NB4 (cell line): ENCODE data around the gene GALNT2.

ENCODE experiments used
- DNase-seq: peaks from one replicate; pipeline ENCODE4 v3.0.0; 2010; ENCODE audit warnings: low read depth
- H3K4me3 ChIP-seq: one replicate; pipeline ENCODE4 v1.5.1; 2011; ENCODE audit warnings: mild to moderate bottlenecking, low read depth, low read length, moderate library complexity
- MYC ChIP-seq: IDR thresholded peaks from 2 replicates; pipeline ENCODE4 v1.6.1; 2011; ENCODE audit warnings: low read depth, low read length
- POLR2A ChIP-seq: IDR thresholded peaks from 2 replicates; pipeline ENCODE4 v1.6.1; 2011; ENCODE audit warnings: mild to moderate bottlenecking; ENCODE audit not compliant: insufficient read length; ENCODE audit errors: extremely low read depth
- TF ChIP-seq, protein P1 (sequence below): IDR thresholded peaks from 2 replicates; pipeline ENCODE4 v1.6.1; 2011; ENCODE audit warnings: low read depth, low read length
- TF ChIP-seq, protein P2 (sequence below): IDR thresholded peaks from one replicate; pipeline ENCODE4 v1.5.1; 2012; ENCODE audit warnings: low read depth, low read length

GALNT2 gene

DNA sequence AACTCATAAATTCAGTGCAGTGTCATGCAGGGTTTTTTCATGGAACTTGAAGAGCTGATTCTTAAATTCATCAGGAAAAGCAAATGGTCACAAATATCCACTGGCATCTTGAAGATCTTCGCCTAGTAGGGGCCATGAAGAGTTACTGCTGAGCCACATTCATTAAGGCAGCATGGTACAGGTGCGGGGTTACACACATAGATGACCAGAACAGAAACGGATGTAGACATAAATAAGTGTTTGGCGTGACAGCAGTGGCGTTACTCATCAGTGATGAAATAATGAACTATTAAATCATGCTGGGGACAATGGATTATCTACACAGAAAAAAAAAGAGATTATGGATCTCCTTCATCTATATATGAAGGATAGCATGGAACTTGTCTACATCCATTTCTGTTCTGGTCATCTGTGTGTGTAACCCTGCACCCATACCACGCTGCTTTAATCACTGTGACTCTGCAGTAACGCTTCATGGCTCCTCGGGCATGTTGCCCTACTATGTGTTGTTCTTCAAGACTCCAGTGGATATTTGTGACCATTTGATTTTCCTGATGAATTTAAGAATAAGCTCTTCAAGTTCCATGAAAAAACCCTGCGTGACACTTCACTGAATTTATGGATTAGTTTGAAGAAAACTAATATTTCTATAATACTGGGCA is 161.3 kb downstream of the GALNT2 start:
- DNase-seq: no peak

DNA sequence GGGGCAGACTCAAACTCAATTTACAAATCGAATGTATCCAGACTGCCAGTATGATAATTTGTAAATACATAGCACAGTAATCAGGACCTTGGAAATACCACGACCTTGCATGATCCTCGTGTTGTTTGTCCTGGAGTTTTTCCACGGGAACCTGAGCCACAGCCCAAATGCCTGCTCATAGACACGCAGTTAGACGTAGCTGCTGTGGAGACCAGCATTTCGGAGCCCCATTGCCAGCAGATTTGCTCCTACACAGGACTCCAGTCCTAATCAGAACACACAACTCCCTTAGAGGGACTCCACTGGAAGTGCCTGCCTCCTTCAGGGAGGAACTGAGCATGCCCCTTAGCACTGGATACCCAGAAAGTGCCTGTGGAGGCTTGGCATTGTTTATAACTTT is 163.2 kb downstream of the GALNT2 start:
- H3K4me3 ChIP-seq: no peak overlapping the region
- TF ChIP-seq, protein P1, sequence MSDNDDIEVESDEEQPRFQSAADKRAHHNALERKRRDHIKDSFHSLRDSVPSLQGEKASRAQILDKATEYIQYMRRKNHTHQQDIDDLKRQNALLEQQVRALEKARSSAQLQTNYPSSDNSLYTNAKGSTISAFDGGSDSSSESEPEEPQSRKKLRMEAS: no peak
- TF ChIP-seq, protein P2, sequence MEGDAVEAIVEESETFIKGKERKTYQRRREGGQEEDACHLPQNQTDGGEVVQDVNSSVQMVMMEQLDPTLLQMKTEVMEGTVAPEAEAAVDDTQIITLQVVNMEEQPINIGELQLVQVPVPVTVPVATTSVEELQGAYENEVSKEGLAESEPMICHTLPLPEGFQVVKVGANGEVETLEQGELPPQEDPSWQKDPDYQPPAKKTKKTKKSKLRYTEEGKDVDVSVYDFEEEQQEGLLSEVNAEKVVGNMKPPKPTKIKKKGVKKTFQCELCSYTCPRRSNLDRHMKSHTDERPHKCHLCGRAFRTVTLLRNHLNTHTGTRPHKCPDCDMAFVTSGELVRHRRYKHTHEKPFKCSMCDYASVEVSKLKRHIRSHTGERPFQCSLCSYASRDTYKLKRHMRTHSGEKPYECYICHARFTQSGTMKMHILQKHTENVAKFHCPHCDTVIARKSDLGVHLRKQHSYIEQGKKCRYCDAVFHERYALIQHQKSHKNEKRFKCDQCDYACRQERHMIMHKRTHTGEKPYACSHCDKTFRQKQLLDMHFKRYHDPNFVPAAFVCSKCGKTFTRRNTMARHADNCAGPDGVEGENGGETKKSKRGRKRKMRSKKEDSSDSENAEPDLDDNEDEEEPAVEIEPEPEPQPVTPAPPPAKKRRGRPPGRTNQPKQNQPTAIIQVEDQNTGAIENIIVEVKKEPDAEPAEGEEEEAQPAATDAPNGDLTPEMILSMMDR: no peak
- no peak for TF ChIP-seq POLR2A
- TF ChIP-seq MYC: no peak
- DNase-seq: no peak

More for the DNA sequence above, 161.3 kb downstream of the GALNT2 start:
- TF ChIP-seq, protein P2: no peak
- TF ChIP-seq MYC: no peak
- no peak for TF ChIP-seq POLR2A
- TF ChIP-seq, protein P1: no peak
- H3K4me3 ChIP-seq: no peak overlapping the region

DNA sequence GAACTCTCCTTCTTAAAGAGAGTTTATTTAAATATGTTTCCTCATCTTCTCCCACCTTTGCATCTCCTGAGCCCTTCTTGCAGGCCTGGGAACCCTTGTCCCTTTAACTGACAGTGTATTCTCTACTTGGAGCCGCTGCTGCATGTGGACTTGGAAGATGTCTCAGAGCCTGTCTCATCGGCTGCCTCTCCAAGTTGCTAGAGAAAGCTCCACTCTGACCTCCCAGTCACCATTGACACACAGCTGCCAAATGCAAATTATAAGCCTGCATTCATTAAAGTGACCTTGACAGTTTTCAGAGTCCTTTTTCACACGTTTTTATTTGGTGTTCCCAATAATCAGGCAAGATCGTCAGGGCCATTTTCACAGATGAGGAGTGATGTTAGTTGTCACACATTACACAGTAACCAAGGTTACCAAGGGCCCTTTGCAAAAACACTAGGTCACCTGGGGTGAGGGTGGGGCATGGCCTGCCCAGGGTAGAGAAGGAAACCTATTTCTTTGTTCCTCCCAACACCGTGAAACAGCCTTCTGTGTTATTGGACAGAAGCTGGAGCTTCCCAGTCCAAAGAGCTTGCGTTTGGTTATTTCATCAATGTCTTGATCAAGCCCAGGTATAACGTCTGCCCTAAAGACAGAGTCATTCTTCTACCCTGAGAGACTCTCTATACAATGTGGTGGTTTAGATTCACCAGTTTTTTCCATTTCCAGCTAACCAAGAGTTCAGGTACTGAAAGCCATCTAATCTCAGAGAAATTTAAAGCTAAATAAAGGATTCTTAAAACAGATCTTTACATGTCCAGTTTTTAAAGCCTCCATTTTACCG is 164.1 kb downstream of the GALNT2 start:
- TF ChIP-seq MYC (no peak), POLR2A (no peak)
- TF ChIP-seq, protein P2: no peak
- TF ChIP-seq, protein P1: no peak
- no peak overlapping the region for H3K4me3 ChIP-seq
- DNase-seq: no peak

DNA sequence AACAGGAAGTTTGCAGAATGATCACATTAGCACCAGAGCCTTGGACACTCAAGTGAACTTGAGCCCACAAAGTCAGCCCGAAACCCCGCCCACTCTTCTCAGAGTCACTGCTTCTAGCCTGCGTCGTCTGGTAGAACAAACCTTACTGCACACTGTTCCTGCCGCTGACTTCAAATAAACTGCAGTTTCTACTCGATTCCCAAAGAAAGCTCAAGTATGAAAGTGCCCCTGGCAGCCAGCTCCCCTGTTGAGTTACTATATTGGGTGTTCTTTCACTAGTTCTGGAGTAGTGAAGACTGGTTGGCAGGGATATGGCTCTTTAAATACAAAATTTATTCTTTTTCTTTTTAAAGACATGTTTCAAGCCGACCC is 164.7 kb downstream of the GALNT2 start:
- TF ChIP-seq, protein P2: no peak
- TF ChIP-seq MYC (no peak), POLR2A (no peak)
- TF ChIP-seq, protein P1: no peak
- DNase-seq: no peak
- no peak overlapping the region for H3K4me3 ChIP-seq

DNA sequence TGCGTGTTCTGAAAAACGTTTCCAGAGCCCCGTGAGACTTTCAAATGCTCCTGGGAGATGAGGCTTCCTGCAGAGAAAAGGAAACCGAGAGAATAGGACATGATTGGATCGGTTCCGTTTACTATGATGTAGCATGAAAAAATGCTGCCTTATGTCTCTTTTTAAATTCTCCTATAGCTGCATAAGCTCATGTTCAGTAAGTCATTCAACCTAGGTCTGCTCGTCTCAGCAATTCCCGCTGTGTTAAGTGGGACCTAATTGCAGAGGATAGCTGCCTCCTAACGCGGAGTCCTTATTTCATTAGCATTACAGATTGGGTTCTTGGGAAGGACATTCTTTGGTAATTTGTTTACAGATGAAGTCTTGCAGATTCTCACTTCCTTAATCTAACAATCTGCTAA is 165.3 kb downstream of the GALNT2 start:
- no peak for TF ChIP-seq POLR2A
- TF ChIP-seq, protein P1: no peak
- TF ChIP-seq MYC: no peak
- TF ChIP-seq, protein P2: no peak
- no peak for DNase-seq
- no peak overlapping the region for H3K4me3 ChIP-seq
